H9 (cell line): ENCODE measurements around the gene TET2. TPM values are rescaled to one million over a fixed set of nuclear protein-coding genes. Genes with fewer than 3 reads are reported as not detected.

Source experiments
- DNase-seq: peaks from one replicate; pipeline ENCODE4 v3.0.0-alpha.2; 2017
- H2AFZ ChIP-seq: one replicate; pipeline ENCODE4 v1.6.1; 2013; ENCODE audit warnings: mild to moderate bottlenecking, low read length, control low read depth, moderate library complexity
- H2AK5ac ChIP-seq: 2 replicates; pipeline ENCODE4 v1.6.1; 2013; ENCODE audit warnings: low read length, control low read depth, mixed read lengths; ENCODE audit not compliant: insufficient read length
- H2BK120ac ChIP-seq: one replicate; pipeline ENCODE4 v1.6.1; 2013; ENCODE audit warnings: low read depth, mild to moderate bottlenecking, low read length, control low read depth, inconsistent platforms; ENCODE audit not compliant: poor library complexity, severe bottlenecking
- H2BK12ac ChIP-seq: 2 replicates; pipeline ENCODE4 v1.6.1; 2013; ENCODE audit warnings: low read length, control low read depth, mixed read lengths, low read depth; ENCODE audit not compliant: insufficient read length
- H2BK15ac ChIP-seq: 2 replicates; pipeline ENCODE4 v1.6.1; 2013; ENCODE audit warnings: low read depth, low read length, control low read depth
- H2BK20ac ChIP-seq: one replicate; pipeline ENCODE4 v1.6.1; 2013; ENCODE audit warnings: low read depth, mild to moderate bottlenecking, low read length, control low read depth, inconsistent platforms; ENCODE audit not compliant: poor library complexity, severe bottlenecking
- H2BK5ac ChIP-seq: 2 replicates; pipeline ENCODE4 v1.6.1; 2013; ENCODE audit warnings: low read length, control low read depth, mixed read lengths; ENCODE audit not compliant: insufficient read length
- H3K14ac ChIP-seq: 2 replicates; pipeline ENCODE4 v1.6.1; 2013; ENCODE audit warnings: low read length, control low read depth; ENCODE audit not compliant: insufficient read depth
- H3K18ac ChIP-seq: 2 replicates; pipeline ENCODE4 v1.6.1; 2013; ENCODE audit warnings: low read depth, mild to moderate bottlenecking, mixed read lengths, low read length, control low read depth; ENCODE audit not compliant: insufficient read length
- H3K23ac ChIP-seq: 2 replicates; pipeline ENCODE4 v1.6.1; 2013; ENCODE audit warnings: low read length, control low read depth, mixed read lengths, low read depth; ENCODE audit not compliant: insufficient read length
- H3K23me2 ChIP-seq: 2 replicates; pipeline ENCODE4 v1.6.1; 2013; ENCODE audit warnings: low read depth, mild to moderate bottlenecking, mixed read lengths, low read length, control low read depth; ENCODE audit not compliant: insufficient read length, poor library complexity, severe bottlenecking
- H3K27ac ChIP-seq: 2 replicates; pipeline ENCODE4 v1.5.1; 2013; ENCODE audit warnings: low read length, control low read depth, mixed read lengths, low read depth; ENCODE audit not compliant: insufficient read length
- H3K27me3 ChIP-seq: 2 replicates; pipeline ENCODE4 v1.6.1; 2013; ENCODE audit warnings: low read length, control low read depth, inconsistent platforms; ENCODE audit not compliant: insufficient read depth
- H3K4ac ChIP-seq: 2 replicates; pipeline ENCODE4 v1.6.1; 2013; ENCODE audit warnings: low read depth, mild to moderate bottlenecking, control low read depth, inconsistent platforms, low read length, moderate library complexity
- H3K4me1 ChIP-seq: 2 replicates; pipeline ENCODE4 v1.6.1; 2013; ENCODE audit warnings: low read length, control low read depth, inconsistent platforms; ENCODE audit not compliant: insufficient read depth
- H3K4me2 ChIP-seq: 2 replicates; pipeline ENCODE4 v1.6.1; 2013; ENCODE audit warnings: low read length, control low read depth, mixed read lengths; ENCODE audit not compliant: insufficient read length, insufficient read depth
- H3K56ac ChIP-seq: 2 replicates; pipeline ENCODE4 v1.6.1; 2013; ENCODE audit warnings: low read depth, mild to moderate bottlenecking, mixed read lengths, low read length, control low read depth; ENCODE audit not compliant: insufficient read length
- H3K79me1 ChIP-seq: 2 replicates; pipeline ENCODE4 v1.6.1; 2013; ENCODE audit warnings: low read depth, mild to moderate bottlenecking, moderate library complexity, low read length, control low read depth, inconsistent platforms; ENCODE audit not compliant: insufficient read depth, poor library complexity, severe bottlenecking
- H3K79me2 ChIP-seq: 2 replicates; pipeline ENCODE4 v1.6.1; 2013; ENCODE audit warnings: low read length, control low read depth, inconsistent platforms; ENCODE audit not compliant: insufficient read depth
- H3K9ac ChIP-seq: 2 replicates; pipeline ENCODE4 v1.6.1; 2013; ENCODE audit warnings: low read length, control low read depth, mixed read lengths; ENCODE audit not compliant: insufficient read length; ENCODE audit errors: extremely low read depth
- H3K9me3 ChIP-seq: one replicate; pipeline ENCODE4 v1.6.1; 2013; ENCODE audit warnings: low read depth, low read length, inconsistent platforms; ENCODE audit not compliant: control insufficient read depth
- H3T11ph ChIP-seq: one replicate; pipeline ENCODE4 v1.6.1; 2013; ENCODE audit warnings: mild to moderate bottlenecking, low read length, control low read depth, inconsistent platforms
- H4K20me1 ChIP-seq: one replicate; pipeline ENCODE4 v1.6.1; 2013; ENCODE audit not compliant: control insufficient read depth, insufficient read length, insufficient read depth
- H4K5ac ChIP-seq: 2 replicates; pipeline ENCODE4 v1.6.1; 2013; ENCODE audit warnings: low read depth, mild to moderate bottlenecking, mixed read lengths, low read length, control low read depth; ENCODE audit not compliant: insufficient read length
- H4K8ac ChIP-seq: replicated peaks from 2 replicates; pipeline ENCODE4 v1.6.1; 2013; ENCODE audit warnings: low read length, control low read depth, mixed read lengths, low read depth; ENCODE audit not compliant: insufficient read length
- H4K91ac ChIP-seq: 2 replicates; pipeline ENCODE4 v1.6.1; 2013; ENCODE audit warnings: low read depth, mild to moderate bottlenecking, moderate library complexity, mixed read lengths, low read length, control low read depth; ENCODE audit not compliant: insufficient read length
- H3K27ac Mint-ChIP-seq, 3 experiments: 2 replicates in 2 of 3; 3 replicates in 1 of 3; pipeline ENCODE4 v1.8.0; 2020 to 2021; ENCODE audit warnings: mixed read lengths in 3 of 3, mild to moderate bottlenecking in 1 of 3, moderate library complexity in 1 of 3
- H3K27me3 Mint-ChIP-seq: 2 replicates; pipeline ENCODE4 v1.8.0; 2021; ENCODE audit warnings: low read depth, mild to moderate bottlenecking, moderate library complexity, mixed read lengths
- H3K36me3 Mint-ChIP-seq, 3 experiments: 2 replicates in 2 of 3; 3 replicates in 1 of 3; pipeline ENCODE4 v1.8.0; 2020 to 2021; ENCODE audit warnings: low read depth in 3 of 3, mixed read lengths in 3 of 3; ENCODE audit not compliant: insufficient read depth in 1 of 3
- H3K4me1 Mint-ChIP-seq, 2 experiments: 2 replicates each; pipeline ENCODE4 v1.8.0; 2020; ENCODE audit warnings: mixed read lengths in 2 of 2
- H3K4me3 Mint-ChIP-seq, 2 experiments: 2 replicates in 1 of 2; 3 replicates in 1 of 2; pipeline ENCODE4 v1.8.0; 2020 to 2021; ENCODE audit warnings: mild to moderate bottlenecking in 2 of 2, mixed read lengths in 2 of 2, moderate library complexity in 1 of 2
- H3K9me3 Mint-ChIP-seq, 2 experiments: 2 replicates in 1 of 2; 3 replicates in 1 of 2; pipeline ENCODE4 v1.8.0; 2020; ENCODE audit warnings: mild to moderate bottlenecking in 2 of 2, mixed read lengths in 2 of 2, moderate library complexity in 1 of 2
- WGBS: extraction: QIAGEN DNeasy Blood & Tissue Kit; methylation state at CpG from one replicate; pipeline ENCODE4 v1.1.7; 2013; ENCODE audit warnings: missing lambda C conversion rate, low lambda C conversion rate, mixed read lengths; ENCODE audit not compliant: insufficient read length; ENCODE audit errors: extremely low coverage; 5-methylcytosine and 5-hydroxymethylcytosine counted together
- total RNA-seq: library from RNA; stranded (reverse); gene quantifications from 2 replicates; pipeline ENCODE4 v1.2.1, GENCODE V29; 2021
- TF ChIP-seq, protein P1 (sequence below): fragments of 200-600 bp; sonication (generic); conservative IDR thresholded peaks from 3 replicates; pipeline ENCODE4 v1.8.0; 2021; ENCODE audit warnings: antibody characterized with exemption, mild to moderate bottlenecking

TET2 gene
- total RNA-seq, 1 experiment from 2014 or later = 3.1 TPM

DNA sequence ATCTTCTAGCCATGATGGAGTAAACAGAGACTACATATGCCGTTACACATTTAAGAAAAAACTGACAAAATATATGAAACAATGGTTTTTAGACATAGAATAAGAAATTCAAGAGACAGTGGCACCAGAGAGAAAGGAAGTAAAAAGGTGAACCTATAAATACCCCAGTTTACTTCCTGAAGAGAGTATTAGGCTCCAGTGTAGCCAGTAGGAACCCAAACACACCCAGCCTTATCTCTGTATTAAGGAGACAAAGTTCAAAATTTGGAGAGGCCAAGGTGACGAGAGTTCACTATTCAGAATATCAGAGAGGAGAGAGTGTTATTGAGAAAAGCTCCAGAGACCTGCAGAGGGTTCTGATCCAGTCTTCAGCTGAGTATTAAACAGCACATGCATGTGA lies 119.0 kb downstream of the TET2 start:
- Mint-ChIP-seq H3K4me1 (no peaks in the 10 kb centered on the region), H3K36me3 (peaks cover 5 to 6% (median 5%) of the 10 kb centered on the region in 3 experiments; a peak in 6 of 7 replicates), H3K27ac (no peak overlapping the region), H3K4me3 (no peak overlapping the region), H3K9me3 (no peaks in the 10 kb centered on the region; a peak in 1 of 5 replicates), H3K27me3 (no peaks in the 10 kb centered on the region)
- Histone ChIP-seq H3K56ac (no peak overlapping the region), H3K79me1 (no peaks in the 10 kb centered on the region), H3K14ac (no peak overlapping the region), H3K27me3 (no peaks in the 10 kb centered on the region), H2BK5ac (no peak overlapping the region), H4K8ac (no peak overlapping the region), H3K9ac (no peak overlapping the region), H2AK5ac (no peak overlapping the region), H4K91ac (no peak overlapping the region), H2BK120ac (no peak overlapping the region), H3K23ac (no peak overlapping the region), H2BK20ac (no peak overlapping the region), H3K4me1 (no peaks in the 10 kb centered on the region), H3K23me2 (no peaks in the 10 kb centered on the region), H3K27ac (no peak overlapping the region), H4K5ac (no peak overlapping the region), H3K4me2 (no peak overlapping the region), H3K79me2 (no peaks in the 10 kb centered on the region), H4K20me1 (no peaks in the 10 kb centered on the region), H3K4ac (no peak overlapping the region), H2AFZ (no peak overlapping the region), H3K9me3 (no peaks in the 10 kb centered on the region), H3K18ac (no peak overlapping the region), H3T11ph (no peak overlapping the region), H2BK15ac (no peak overlapping the region), H2BK12ac (no peak overlapping the region)
- DNase-seq = no peak
- WGBS = no CpG with 5 or more reads among the region's 2 CpGs
- TF ChIP-seq, protein P1, sequence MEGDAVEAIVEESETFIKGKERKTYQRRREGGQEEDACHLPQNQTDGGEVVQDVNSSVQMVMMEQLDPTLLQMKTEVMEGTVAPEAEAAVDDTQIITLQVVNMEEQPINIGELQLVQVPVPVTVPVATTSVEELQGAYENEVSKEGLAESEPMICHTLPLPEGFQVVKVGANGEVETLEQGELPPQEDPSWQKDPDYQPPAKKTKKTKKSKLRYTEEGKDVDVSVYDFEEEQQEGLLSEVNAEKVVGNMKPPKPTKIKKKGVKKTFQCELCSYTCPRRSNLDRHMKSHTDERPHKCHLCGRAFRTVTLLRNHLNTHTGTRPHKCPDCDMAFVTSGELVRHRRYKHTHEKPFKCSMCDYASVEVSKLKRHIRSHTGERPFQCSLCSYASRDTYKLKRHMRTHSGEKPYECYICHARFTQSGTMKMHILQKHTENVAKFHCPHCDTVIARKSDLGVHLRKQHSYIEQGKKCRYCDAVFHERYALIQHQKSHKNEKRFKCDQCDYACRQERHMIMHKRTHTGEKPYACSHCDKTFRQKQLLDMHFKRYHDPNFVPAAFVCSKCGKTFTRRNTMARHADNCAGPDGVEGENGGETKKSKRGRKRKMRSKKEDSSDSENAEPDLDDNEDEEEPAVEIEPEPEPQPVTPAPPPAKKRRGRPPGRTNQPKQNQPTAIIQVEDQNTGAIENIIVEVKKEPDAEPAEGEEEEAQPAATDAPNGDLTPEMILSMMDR = no peak
